ENCODE measurements around the gene HCST.

The HCST gene

GRCh38 chr19:35860436-35860817, 41.9 kb upstream of the HCST start:
- Histone ChIP-seq H3K79me2 (ENCODE audit: control insufficient read depth, insufficient read depth, low read length) (no peaks in the 10 kb centered on the region), H3K4ac (ENCODE audit: low read depth, low read length) (no peak overlapping the region), H3K23ac (ENCODE audit: low read length) (no peak overlapping the region), H3K56ac (ENCODE audit: low read length) (peak overlapping the region; percentile 77), H3K36me3 (ENCODE audit: control insufficient read depth, insufficient read depth, low read length) (no peaks in the 10 kb centered on the region), H4K8ac (ENCODE audit: low read depth, low read length) (no peak overlapping the region), H2BK120ac (ENCODE audit: low read depth, low read length) (no peak overlapping the region), H3K4me1 (ENCODE audit: control insufficient read depth, low read depth, low read length) (peaks cover 3% of the 10 kb centered on the region), H3K18ac (ENCODE audit: low read length) (no peak overlapping the region), H3K4me2 (ENCODE audit: low read length) (peak overlapping the region; percentile 49), H2BK5ac (ENCODE audit: low read length) (no peak overlapping the region), H2BK15ac (replicated peaks; ENCODE audit: low read depth) (no peak overlapping the region), H2AK5ac (ENCODE audit: low read length) (no peak overlapping the region), H3K4me3 (ENCODE audit: low read length) (no peak overlapping the region), H3K27ac (ENCODE audit: low read depth, low read length) (no peak overlapping the region), H3K9ac (ENCODE audit: low read length) (peak overlapping the region; percentile 72), H3K27me3 (ENCODE audit: insufficient read depth, low read length, poor library complexity) (peaks cover 11% of the 10 kb centered on the region), H3K79me1 (ENCODE audit: low read length) (no peaks in the 10 kb centered on the region), H4K5ac (ENCODE audit: low read length) (no peak overlapping the region)
- WGBS (ENCODE audit: extremely low coverage, insufficient coverage, low lambda C conversion rate) = no CpG with 5 or more reads among the region's 24 CpGs
- no peak for DNase-seq

GRCh38 chr19:35860818-35861639, 41.3 kb upstream of the HCST start:
- H3K18ac ChIP-seq (ENCODE audit: low read length) = no peak overlapping the region
- H3K23ac ChIP-seq (ENCODE audit: low read length) = no peak overlapping the region
- H3K56ac ChIP-seq (ENCODE audit: low read length) = peak overlapping the region; percentile 85
- no peak overlapping the region for H3K27ac ChIP-seq (ENCODE audit: low read depth, low read length)
- DNase-seq = peak; percentile 95
- no peak overlapping the region for H2BK5ac ChIP-seq (ENCODE audit: low read length)
- no peak overlapping the region for H2BK120ac ChIP-seq (ENCODE audit: low read depth, low read length)
- no peak overlapping the region for H3K4ac ChIP-seq (ENCODE audit: low read depth, low read length)
- peak overlapping the region; percentile 72 for H3K9ac ChIP-seq (ENCODE audit: low read length)
- no peaks in the 10 kb centered on the region for H3K36me3 ChIP-seq (ENCODE audit: control insufficient read depth, insufficient read depth, low read length)
- peak overlapping the region; percentile 49 for H3K4me2 ChIP-seq (ENCODE audit: low read length)
- no peak overlapping the region for H2BK15ac ChIP-seq (replicated peaks; ENCODE audit: low read depth)
- no peak overlapping the region for H3K4me3 ChIP-seq (ENCODE audit: low read length)
- peaks cover 3% of the 10 kb centered on the region for H3K4me1 ChIP-seq (ENCODE audit: control insufficient read depth, low read depth, low read length)
- no peaks in the 10 kb centered on the region for H3K79me1 ChIP-seq (ENCODE audit: low read length)
- WGBS (ENCODE audit: extremely low coverage, insufficient coverage, low lambda C conversion rate) = no CpG with 5 or more reads among the region's 55 CpGs
- no peak overlapping the region for H4K8ac ChIP-seq (ENCODE audit: low read depth, low read length)
- H2AK5ac ChIP-seq (ENCODE audit: low read length) = no peak overlapping the region
- no peak overlapping the region for H4K5ac ChIP-seq (ENCODE audit: low read length)
- H3K27me3 ChIP-seq (ENCODE audit: insufficient read depth, low read length, poor library complexity) = peaks cover 8% of the 10 kb centered on the region
- H3K79me2 ChIP-seq (ENCODE audit: control insufficient read depth, insufficient read depth, low read length) = no peaks in the 10 kb centered on the region

- peaks cover 8% of the 10 kb centered on the region for H3K27me3 ChIP-seq (ENCODE audit: insufficient read depth, low read length, poor library complexity)
- no peak overlapping the region for H3K27ac ChIP-seq (ENCODE audit: low read depth, low read length)
- peak overlapping the region; percentile 47 for H3K9ac ChIP-seq (ENCODE audit: low read length)
- no peaks in the 10 kb centered on the region for H3K79me2 ChIP-seq (ENCODE audit: control insufficient read depth, insufficient read depth, low read length)
- no peak overlapping the region for H4K8ac ChIP-seq (ENCODE audit: low read depth, low read length)
- H2AK5ac ChIP-seq (ENCODE audit: low read length) = no peak overlapping the region
- no CpG with 5 or more reads among the region's 19 CpGs for WGBS (ENCODE audit: extremely low coverage, insufficient coverage, low lambda C conversion rate)
- H2BK5ac ChIP-seq (ENCODE audit: low read length) = no peak overlapping the region
- no peak overlapping the region for H3K18ac ChIP-seq (ENCODE audit: low read length)
- no peak overlapping the region for H2BK120ac ChIP-seq (ENCODE audit: low read depth, low read length)
- H3K4me3 ChIP-seq (ENCODE audit: low read length) = no peak overlapping the region
- H3K36me3 ChIP-seq (ENCODE audit: control insufficient read depth, insufficient read depth, low read length) = no peaks in the 10 kb centered on the region
- peaks cover 3% of the 10 kb centered on the region for H3K4me1 ChIP-seq (ENCODE audit: control insufficient read depth, low read depth, low read length)
- H3K4ac ChIP-seq (ENCODE audit: low read depth, low read length) = no peak overlapping the region
- H3K4me2 ChIP-seq (ENCODE audit: low read length) = peak overlapping the region; percentile 44
- DNase-seq = no peak
- no peak overlapping the region for H3K23ac ChIP-seq (ENCODE audit: low read length)
- no peak overlapping the region for H2BK15ac ChIP-seq (replicated peaks; ENCODE audit: low read depth)
- H4K5ac ChIP-seq (ENCODE audit: low read length) = no peak overlapping the region
- H3K79me1 ChIP-seq (ENCODE audit: low read length) = no peaks in the 10 kb centered on the region
- H3K56ac ChIP-seq (ENCODE audit: low read length) = peak overlapping the region; percentile 85
Observed at GRCh38 chr19:35861640-35862160, 40.6 kb upstream of the HCST start.

GRCh38 chr19:35862528-35862927, 39.8 kb upstream of the HCST start:
- no peak overlapping the region for H3K23ac ChIP-seq (ENCODE audit: low read length)
- no CpG with 5 or more reads among the region's 14 CpGs for WGBS (ENCODE audit: extremely low coverage, insufficient coverage, low lambda C conversion rate)
- no peaks in the 10 kb centered on the region for H3K79me1 ChIP-seq (ENCODE audit: low read length)
- no peak overlapping the region for H3K4ac ChIP-seq (ENCODE audit: low read depth, low read length)
- H3K27me3 ChIP-seq (ENCODE audit: insufficient read depth, low read length, poor library complexity) = peaks cover 2% of the 10 kb centered on the region
- no peak overlapping the region for H3K4me2 ChIP-seq (ENCODE audit: low read length)
- H4K5ac ChIP-seq (ENCODE audit: low read length) = no peak overlapping the region
- H3K56ac ChIP-seq (ENCODE audit: low read length) = no peak overlapping the region
- no peak overlapping the region for H3K4me3 ChIP-seq (ENCODE audit: low read length)
- H2AK5ac ChIP-seq (ENCODE audit: low read length) = no peak overlapping the region
- H3K36me3 ChIP-seq (ENCODE audit: control insufficient read depth, insufficient read depth, low read length) = no peaks in the 10 kb centered on the region
- no peak overlapping the region for H2BK15ac ChIP-seq (replicated peaks; ENCODE audit: low read depth)
- H2BK120ac ChIP-seq (ENCODE audit: low read depth, low read length) = no peak overlapping the region
- peaks cover 3% of the 10 kb centered on the region for H3K4me1 ChIP-seq (ENCODE audit: control insufficient read depth, low read depth, low read length)
- DNase-seq = peak; percentile 45
- H3K79me2 ChIP-seq (ENCODE audit: control insufficient read depth, insufficient read depth, low read length) = no peaks in the 10 kb centered on the region
- no peak overlapping the region for H3K18ac ChIP-seq (ENCODE audit: low read length)
- no peak overlapping the region for H4K8ac ChIP-seq (ENCODE audit: low read depth, low read length)
- H3K9ac ChIP-seq (ENCODE audit: low read length) = no peak overlapping the region
- H3K27ac ChIP-seq (ENCODE audit: low read depth, low read length) = no peak overlapping the region
- no peak overlapping the region for H2BK5ac ChIP-seq (ENCODE audit: low read length)

- peaks cover 2% of the 10 kb centered on the region for H3K27me3 ChIP-seq (ENCODE audit: insufficient read depth, low read length, poor library complexity)
- no peak overlapping the region for H3K27ac ChIP-seq (ENCODE audit: low read depth, low read length)
- H2BK5ac ChIP-seq (ENCODE audit: low read length) = no peak overlapping the region
- no peak overlapping the region for H4K5ac ChIP-seq (ENCODE audit: low read length)
- no CpG with 5 or more reads among the region's 5 CpGs for WGBS (ENCODE audit: extremely low coverage, insufficient coverage, low lambda C conversion rate)
- H3K4me3 ChIP-seq (ENCODE audit: low read length) = no peak overlapping the region
- no peak for DNase-seq
- no peak overlapping the region for H2BK120ac ChIP-seq (ENCODE audit: low read depth, low read length)
- no peak overlapping the region for H3K9ac ChIP-seq (ENCODE audit: low read length)
- H4K8ac ChIP-seq (ENCODE audit: low read depth, low read length) = no peak overlapping the region
- no peaks in the 10 kb centered on the region for H3K79me2 ChIP-seq (ENCODE audit: control insufficient read depth, insufficient read depth, low read length)
- H3K4ac ChIP-seq (ENCODE audit: low read depth, low read length) = no peak overlapping the region
- H3K4me2 ChIP-seq (ENCODE audit: low read length) = no peak overlapping the region
- no peak overlapping the region for H3K18ac ChIP-seq (ENCODE audit: low read length)
- H3K79me1 ChIP-seq (ENCODE audit: low read length) = no peaks in the 10 kb centered on the region
- no peaks in the 10 kb centered on the region for H3K36me3 ChIP-seq (ENCODE audit: control insufficient read depth, insufficient read depth, low read length)
- H3K56ac ChIP-seq (ENCODE audit: low read length) = no peak overlapping the region
- no peak overlapping the region for H3K23ac ChIP-seq (ENCODE audit: low read length)
- no peak overlapping the region for H2BK15ac ChIP-seq (replicated peaks; ENCODE audit: low read depth)
- H3K4me1 ChIP-seq (ENCODE audit: control insufficient read depth, low read depth, low read length) = peaks cover 4% of the 10 kb centered on the region
- H2AK5ac ChIP-seq (ENCODE audit: low read length) = no peak overlapping the region
Observed at GRCh38 chr19:35863018-35863417, 39.3 kb upstream of the HCST start.

All from mesendoderm (in vitro differentiated cells).